ENCODE results near the gene EFNB1.

Gene EFNB1

GRCh38 chrX:68827848-68828624 lies 785 bp upstream of the EFNB1 start:
- peak; percentile 82 for DNase-seq

- DNase-seq: no peak
Measured at GRCh38 chrX:68829582-68830418, 979 bp downstream of the EFNB1 start.

- no peak for DNase-seq
Measured at GRCh38 chrX:68830419-68831404, 1.9 kb downstream of the EFNB1 start.

- no peak for DNase-seq
Measured at GRCh38 chrX:68831405-68832100, 2.7 kb downstream of the EFNB1 start.

- peak; percentile 65 for DNase-seq
Measured at GRCh38 chrX:68832101-68832416, 3.2 kb downstream of the EFNB1 start.

- no peak for DNase-seq
Measured at GRCh38 chrX:68832516-68833447, 4.0 kb downstream of the EFNB1 start.

GRCh38 chrX:68833448-68833805 lies 4.6 kb downstream of the EFNB1 start:
- DNase-seq: no peak

- DNase-seq: no peak
Measured at GRCh38 chrX:68833855-68834331, 5.1 kb downstream of the EFNB1 start.

- DNase-seq: no peak
Measured at GRCh38 chrX:68834371-68835103, 5.7 kb downstream of the EFNB1 start.

- no peak for DNase-seq
Measured at GRCh38 chrX:68835104-68835442, 6.3 kb downstream of the EFNB1 start.

GRCh38 chrX:68835468-68835867 lies 6.6 kb downstream of the EFNB1 start:
- no peak for DNase-seq

- no peak for DNase-seq
Measured at GRCh38 chrX:68837119-68837518, 8.3 kb downstream of the EFNB1 start.

GRCh38 chrX:68838571-68838910 lies 9.7 kb downstream of the EFNB1 start:
- no peak for DNase-seq

GRCh38 chrX:68839771-68840170 lies 10.9 kb downstream of the EFNB1 start:
- DNase-seq: no peak

- no peak for DNase-seq
Measured at GRCh38 chrX:68840256-68840655, 11.4 kb downstream of the EFNB1 start.

GRCh38 chrX:68841251-68842049 lies 12.6 kb downstream of the EFNB1 start:
- no peak for DNase-seq

GRCh38 chrX:68842351-68842750 lies 13.5 kb downstream of the EFNB1 start:
- no peak for DNase-seq

GRCh38 chrX:68842781-68843581 lies 14.2 kb downstream of the EFNB1 start:
- no peak for DNase-seq

GRCh38 chrX:68843992-68844391 lies 15.2 kb downstream of the EFNB1 start:
- DNase-seq: no peak

Data from activated CD4-positive, alpha-beta T cell treated with anti-CD3 and anti-CD28 coated beads, Interleukin-10, Interleukin-2, amounts not matched to agents 100 ng/mL and 50 ng/mL, durations not matched to agents 16 hours and 8 hours (primary cell).